ENCODE data around the gene CPSF2.

The CPSF2 gene

DNA sequence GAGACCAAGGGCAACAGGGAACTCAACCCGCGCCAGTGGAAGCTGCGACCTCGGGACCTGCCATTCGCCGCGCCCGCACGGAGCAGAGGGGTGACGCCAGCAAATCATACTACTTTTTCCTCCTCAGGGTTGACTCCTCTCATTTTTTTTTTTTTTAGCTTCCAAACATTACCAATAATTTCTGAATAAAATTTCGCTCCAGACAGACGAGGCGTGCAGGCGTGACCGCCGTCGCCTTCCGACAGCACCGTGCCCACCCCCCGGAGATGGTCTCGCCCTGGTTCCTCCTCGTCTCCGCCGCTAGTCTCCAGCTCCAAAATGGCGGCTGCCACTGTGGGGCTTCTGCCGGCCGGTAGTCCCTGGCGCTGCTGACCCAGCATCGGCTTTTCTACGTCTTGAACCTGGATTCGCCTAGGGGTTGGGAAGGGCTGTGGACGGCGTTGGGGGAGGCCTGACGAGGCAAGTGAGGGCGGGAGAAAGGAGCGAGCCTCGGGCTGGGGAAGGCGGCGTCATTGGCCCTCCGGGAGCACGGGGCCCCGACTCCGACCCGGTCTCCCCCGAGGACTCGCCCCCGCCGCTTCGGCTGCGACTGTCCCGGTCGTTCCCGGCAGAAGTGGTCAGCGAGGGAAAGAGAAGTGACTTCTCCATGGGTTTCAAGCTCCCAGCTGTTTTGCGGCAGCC lies at the start of gene CPSF2, which contains the start of gene NDUFB1:
Gene CPSF2 (plus strand): TSS at position 300 of the 681 bp plus-strand sequence. CDS start 9,016 bp downstream, outside the sequence.
Gene NDUFB1 (minus strand): TSS at position 37 of the 681 bp plus-strand sequence. CDS start 4,069 bp downstream, outside the sequence.
- DNase-seq = peak; percentile 87 to 96 (median 95)

DNA sequence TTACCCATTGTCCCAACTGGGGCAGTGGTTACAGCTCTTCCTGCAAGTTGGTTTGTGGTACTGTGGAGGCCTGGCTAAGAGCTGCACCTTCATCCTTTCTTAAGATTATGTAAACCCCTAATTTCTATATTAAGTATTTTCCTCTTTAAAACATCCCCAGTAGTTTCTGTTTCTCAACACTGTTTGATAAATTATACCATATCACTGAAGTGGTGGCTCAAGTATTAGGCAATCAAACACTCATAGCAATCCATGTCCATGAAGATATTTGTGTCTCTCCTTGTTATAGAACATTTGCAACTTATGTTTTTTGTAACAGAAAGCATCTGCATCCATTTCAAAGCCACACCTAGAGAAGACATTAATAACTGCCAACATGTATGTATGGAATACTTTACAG lies 47.2 kb upstream of the CPSF2 start:
- DNase-seq = no peak

DNA sequence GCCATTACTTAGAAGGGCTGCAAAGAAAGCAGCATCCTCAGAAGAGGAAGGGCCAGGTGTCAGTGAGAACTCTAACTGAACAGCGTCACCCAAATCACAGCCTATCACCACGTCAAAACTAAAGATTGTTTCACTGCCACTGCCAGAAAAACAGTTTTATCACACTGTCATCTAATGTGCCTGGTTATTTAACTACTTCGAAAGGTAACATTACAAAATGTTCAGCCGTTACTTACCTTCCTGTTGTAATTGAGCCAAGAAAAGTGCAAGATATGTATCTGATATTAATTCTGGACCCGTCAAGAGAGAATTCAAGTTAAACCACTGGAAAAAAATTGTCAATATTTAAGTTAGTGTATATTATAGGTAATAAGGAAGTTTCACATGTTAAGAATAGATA lies 33.3 kb upstream of the CPSF2 start:
- no peak for DNase-seq

DNA sequence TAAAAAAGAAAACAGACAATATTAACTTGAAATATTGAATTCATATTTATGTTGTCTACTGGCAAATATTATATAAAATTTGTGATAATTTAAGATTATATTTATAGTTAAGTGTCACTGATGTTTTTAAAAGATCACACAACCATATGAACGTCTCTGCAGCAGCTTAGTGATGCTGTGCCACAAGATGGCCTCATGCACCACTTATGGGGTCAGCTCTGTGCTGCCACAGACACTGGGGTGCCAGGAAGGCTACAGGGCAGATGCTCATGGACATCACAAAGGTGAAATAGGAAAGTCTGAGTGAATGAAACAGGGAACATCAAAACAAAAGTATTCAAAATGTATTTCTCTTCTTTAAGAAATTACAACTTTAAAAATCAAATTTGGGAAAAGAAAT lies 28.4 kb upstream of the CPSF2 start:
- peak in 2 of 3 experiments; percentile 6 to 28 for DNase-seq

DNA sequence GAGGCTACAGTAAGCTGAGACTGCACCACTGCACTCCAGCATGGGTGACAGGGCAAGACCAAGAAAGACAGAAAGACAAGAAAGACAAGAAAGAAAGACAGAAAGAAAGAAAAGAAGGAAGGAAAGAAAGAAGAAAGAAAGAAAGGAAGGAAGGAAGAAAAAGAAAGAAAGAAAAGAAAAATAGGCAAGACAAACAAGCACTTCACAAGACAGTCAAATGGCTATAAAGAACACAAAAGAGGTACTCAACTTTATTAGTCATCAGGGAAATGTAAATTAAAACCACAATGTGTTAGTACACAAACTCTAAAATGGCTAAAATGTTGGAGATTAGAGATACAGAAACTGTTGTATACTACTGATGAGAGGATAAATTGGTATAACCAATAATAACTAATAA lies 22.0 kb upstream of the CPSF2 start:
- DNase-seq = no peak

DNA sequence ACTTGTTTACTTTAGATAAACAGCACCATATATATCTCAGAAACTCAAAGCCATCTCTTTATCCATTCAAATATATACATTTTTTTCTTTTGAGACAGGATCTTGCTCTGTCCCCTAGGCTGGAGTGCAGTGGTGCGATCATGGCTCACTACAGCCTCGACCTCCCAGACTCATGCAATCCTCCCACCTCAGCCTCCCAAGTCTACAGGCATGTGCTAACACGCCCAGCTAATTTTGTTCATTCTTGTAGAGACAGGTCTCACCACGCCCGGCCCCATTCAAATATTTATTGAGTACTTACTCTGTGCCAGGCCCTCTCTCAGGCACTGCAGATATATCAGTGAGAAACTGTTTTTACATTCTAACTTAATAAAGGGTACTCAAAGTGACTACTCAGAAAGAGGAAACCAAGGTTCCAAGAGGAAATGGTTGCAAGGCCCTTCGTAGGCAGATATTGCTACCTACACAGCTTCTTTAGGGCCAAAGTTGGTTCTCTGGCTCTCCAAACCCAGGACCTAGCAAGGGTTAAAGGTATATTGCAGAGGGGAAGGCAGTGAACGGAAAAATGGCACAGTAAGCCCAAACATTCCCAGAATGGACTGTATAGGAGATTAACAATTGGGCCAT lies 18.3 kb upstream of the CPSF2 start:
- no peak for DNase-seq

DNA sequence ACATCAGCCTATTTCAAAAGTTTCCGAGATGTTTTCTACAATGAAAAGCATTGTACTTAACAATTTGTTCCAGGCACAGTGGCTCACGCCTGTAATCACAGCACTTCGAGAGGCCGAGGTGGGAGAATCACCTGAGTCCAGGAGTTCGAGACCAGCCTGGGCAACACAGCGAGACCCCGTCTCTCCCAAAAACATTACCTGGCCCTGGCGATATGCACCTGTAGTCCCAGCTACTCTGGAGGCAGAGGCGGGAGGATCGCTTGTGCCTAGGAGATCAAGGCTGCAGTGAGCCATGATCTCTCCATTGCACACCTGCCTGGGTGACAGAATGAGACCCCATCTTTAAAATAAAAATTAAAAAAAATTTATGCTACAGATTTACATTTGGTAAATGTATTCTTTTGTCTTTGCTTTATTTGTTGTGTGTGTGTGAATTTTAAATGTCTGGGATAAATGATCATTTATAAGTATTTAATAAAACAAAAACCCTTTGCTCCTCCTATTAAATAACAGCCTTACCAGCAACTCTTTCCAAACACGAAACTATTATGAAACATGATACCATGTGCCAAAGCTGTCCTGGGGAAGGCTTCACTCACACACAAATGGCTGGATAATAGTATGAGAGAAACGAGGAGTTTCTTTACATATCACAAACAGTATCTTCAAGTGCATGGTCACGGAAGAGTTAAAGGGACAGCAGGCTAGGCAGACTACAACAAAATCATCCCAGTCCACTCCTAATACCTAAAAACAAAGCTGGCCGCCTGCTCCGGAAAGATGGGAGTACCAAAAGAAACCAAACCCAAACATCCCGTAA lies 16.5 kb upstream of the CPSF2 start:
- DNase-seq = no peak

DNA sequence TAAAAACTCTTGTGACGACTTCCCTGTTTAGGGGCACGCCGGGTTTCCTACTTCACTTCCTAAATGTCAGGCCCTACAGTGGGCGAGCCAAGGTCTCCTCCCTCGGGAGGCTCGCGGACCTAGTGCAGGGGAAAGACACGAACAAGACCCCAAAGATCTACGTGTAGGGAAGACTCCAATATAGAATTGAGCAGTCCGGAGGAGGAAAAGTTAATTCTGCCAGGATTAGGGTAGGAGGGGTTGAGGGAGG lies 16.0 kb upstream of the CPSF2 start:
- DNase-seq = no peak

DNA sequence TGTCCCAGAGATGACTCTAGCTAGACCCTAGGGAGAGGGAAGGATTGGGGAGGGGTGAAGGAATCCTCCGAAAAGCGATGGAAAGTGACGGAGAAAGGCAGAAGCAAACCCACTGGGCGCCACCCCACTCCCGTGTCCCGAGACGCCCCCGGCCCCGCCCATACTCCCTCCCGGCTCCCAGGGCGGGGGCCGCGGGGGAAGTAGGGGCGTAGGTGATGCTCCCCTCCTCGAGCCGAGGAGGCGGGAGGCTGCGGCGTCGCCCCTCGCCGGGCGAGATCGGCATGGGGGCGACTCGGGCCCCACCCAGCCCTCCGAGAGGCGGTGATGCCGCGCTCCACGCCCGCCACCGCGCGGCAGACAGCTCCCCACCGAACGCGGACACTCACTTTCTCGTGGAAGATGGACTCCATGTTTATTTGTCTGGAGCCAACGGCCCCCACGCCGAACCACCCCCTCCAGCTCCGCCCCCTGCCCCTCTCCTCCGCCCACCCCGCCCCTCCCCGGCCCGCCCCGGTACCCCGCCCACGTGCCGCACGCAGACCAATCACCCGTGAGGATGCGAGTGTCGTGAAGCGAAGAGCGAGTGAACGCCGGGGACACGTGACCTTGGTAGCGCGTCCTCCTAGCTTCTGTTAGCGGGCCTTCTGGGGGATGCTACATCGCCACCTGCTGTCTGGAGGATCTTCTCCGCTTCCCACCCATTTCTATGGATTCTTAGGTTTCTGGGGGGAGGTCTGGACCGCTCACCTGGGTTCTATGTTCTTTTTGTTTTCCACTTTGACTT lies 15.4 kb upstream of the CPSF2 start, which contains the start of gene ATXN3:
Gene ATXN3 (minus strand): TSS at position 440 of the 784 bp plus-strand sequence. CDS start 30 bp downstream, at position 410.
- peak; percentile 97 to 99 (median 99) for DNase-seq

DNA sequence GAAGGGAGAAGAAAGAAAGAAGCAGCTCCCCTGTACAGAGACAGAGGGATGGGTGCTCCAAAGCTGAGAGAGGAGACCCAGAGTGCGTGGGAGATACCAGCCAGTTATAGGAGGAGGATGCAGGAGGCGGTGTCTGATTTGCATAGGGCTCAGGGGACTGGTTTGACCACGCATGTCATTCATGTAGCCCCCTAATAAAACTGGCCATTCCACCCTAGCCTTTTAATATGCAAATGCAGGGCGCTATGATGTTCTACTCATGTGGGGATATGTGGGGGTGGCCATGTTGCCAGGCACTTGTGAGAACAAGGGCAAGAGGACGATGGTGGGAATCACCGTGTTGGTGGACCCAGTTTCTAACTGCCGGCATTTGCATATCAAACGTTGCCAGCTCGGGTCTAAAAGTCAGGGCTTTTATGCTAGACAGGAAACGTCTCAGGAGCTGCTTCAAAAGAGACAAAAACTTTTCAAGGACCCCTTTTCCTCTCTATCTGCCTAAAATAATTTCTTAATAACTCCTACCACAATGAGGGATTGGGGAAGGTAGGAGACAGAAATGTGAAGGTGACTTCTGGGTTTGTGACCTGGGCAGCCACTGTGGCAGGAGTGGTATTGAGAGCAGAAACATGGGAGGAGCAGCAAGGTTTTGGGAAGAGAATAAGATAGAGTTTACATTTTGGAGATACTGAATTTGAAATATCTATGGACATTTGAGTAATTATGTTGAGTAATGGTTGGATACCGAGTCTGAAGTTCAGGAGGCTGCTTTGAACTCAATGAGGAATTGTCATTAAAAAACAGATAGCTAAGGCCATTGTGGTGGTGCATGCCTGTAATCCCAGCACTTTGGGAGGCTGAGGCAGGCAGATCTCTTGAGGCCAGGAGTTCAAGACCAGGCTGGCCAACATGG lies 13.2 kb upstream of the CPSF2 start:
- DNase-seq = no peak

DNA sequence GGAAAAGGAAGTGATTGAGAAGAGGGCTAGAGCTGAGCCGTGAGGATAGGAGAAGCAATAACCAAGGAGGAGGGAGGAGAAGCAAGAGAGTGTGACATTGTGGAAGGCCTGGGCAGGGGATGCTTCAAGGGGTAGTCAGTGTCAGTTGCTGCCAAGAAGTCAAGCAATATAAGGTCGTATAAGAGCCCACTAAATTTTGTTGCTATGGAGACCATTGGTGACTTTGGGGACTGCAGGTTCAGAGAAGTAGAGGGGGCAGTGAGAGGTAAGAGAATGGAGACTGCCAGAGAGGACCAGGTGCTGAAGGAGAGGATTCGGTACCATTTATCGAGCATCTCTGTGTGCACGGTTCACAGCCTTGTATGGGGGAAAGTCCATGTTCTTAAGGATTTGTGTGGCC lies 12.3 kb upstream of the CPSF2 start:
- no peak for DNase-seq

DNA sequence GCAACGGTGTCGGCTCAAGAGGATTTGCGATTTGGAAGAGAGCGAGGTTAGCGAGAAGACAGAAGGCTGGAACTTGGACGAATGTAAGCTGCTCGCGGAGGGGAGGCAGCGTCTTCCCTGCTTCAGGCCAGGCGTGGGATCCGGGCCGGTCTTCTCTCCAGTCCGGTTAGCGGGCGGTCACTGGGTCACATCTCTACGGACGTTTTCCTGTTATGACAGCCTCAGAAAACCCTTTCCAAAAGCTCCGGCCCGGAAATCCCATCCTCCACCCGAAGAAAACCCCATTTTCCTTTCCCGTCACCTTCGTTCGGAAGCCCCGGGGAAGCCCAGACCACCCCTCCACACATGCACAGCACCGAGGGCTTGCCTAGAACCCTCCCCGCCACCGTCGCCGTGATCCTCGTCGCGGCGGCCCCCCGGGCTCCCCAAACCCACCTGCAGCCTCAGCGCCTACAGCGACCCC lies 531 bp upstream of the CPSF2 start:
- peak; percentile 30 to 87 (median 83) for DNase-seq

DNA sequence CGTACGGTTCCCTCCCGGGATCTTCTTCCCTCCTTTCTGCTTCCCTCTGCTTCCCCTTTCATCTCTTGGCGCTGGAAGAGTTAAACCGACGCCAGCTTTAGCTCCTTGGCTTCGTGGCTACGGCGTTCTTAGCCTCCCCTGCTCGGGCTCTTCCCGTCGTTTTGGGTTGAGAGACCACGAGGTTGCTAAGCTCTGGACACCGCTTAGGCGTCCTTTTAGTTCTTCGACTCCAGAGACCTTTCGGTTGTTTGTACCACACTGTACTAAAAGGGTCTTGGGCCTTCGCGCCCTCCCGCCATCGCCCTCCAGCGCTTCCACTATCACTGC lies 545 bp downstream of the CPSF2 start:
- DNase-seq = peak; percentile 38 to 86 (median 83)

DNA sequence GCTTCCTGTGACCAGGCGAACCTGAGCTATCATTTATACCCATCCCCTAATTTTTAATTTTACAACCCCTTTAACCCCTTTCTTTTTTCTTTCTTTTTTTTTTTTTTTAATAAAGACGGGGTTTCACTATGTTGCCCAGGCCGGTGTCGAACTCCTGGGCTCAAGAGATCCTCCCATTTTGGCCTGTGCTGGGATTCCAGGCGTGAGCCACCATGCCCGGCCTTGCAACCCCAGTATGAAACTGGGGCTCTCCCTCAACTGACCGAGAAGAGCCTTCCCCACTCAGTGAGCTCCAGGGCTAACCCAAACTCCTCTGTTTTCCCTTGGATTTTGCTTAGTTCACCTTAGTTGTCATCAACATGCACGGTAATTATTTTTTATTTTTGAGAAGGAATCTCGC lies 992 bp downstream of the CPSF2 start:
- DNase-seq = no peak

DNA sequence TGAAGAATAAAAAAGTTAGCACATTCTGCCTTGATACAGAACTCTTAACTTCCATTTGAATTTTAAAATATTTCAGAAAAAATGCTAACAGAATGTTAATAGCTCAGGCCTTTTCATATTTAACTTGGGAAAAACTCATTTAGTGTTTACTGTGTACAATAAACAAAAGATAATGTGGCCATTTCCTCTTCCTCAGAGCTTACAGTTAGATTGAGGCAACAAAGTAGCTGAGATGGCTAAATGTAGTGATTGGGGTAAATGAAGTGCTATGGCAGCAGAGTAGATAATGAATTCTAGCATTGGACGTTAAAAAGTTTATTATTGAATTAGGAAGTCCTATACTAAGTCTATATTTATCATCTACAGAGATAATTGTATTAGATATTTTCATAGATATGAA lies 12.7 kb downstream of the CPSF2 start:
- DNase-seq = no peak

DNA sequence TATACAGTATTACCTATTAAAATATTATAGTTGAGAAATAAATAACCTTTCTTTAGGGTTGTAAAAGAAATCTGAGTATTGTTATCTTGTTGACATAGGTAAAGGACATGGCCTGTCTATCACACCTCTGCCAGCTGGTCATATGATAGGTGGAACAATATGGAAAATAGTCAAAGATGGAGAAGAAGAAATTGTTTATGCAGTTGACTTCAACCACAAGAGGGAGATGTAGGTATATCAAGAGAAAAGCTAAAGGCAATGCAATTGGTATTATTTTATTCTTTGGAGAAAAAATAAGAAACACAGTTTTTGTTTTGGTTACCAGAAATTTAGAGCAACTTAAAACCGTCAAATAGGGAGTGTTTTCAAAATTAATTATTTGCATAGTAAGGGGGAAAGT lies 13.5 kb downstream of the CPSF2 start:
- peak in 2 of 3 experiments; percentile 23 to 72 for DNase-seq

DNA sequence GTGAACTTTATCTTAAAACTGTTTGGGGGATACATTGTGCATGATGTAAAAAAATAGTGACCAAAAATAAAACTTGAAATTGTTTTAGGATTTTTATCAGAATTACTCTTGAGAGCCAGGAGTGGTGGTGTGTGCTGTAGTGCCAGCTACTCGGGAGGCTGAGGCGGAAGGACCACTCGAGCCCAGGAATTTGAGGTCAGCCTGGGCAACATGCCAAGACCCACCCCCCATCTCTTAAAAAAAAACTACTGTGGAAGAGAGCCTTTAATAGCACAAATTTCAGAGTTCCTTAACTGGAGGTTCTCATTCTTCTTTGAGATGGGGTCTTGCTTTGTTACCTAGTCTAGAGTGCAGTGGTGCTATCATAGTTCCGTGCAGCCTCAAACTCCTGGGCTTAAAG lies 21.5 kb downstream of the CPSF2 start:
- DNase-seq = no peak

DNA sequence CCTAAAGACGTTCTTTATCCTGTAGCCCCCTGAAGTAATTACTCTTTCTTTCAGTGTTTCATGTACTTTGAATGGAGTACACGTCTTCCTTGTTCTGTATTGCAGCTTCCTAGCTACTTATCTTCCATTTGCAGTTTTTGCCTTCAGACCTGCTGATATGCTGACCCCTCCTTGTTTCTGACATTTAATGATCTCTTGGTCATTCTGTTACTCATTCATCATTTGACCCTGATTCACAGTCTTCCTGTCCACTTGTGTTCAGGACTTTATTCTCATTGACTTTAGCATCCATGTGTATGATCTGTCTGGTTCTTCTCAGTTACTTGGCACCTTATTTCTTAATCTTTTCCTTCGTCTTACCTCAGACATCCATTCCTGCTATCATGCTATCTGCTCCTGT lies 22.2 kb downstream of the CPSF2 start:
- DNase-seq = no peak

DNA sequence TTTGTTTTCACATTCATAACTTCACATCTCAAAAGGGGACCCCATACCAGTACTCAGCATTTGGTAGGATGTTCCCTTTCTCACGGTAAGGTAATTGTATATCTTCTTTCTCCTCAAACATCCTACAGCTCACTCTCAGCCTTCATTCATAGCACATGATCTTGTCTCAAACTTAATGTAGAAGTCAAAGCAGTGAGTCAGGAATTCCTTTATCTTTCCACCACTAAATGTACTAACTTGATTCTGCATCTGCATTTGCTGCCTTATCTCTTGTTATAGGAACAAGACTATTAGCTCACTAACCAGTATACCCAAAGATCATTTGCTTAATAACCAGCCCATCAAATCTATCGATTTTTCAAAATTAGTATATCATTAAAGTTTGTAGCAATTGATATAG lies 22.9 kb downstream of the CPSF2 start:
- DNase-seq = no peak

DNA sequence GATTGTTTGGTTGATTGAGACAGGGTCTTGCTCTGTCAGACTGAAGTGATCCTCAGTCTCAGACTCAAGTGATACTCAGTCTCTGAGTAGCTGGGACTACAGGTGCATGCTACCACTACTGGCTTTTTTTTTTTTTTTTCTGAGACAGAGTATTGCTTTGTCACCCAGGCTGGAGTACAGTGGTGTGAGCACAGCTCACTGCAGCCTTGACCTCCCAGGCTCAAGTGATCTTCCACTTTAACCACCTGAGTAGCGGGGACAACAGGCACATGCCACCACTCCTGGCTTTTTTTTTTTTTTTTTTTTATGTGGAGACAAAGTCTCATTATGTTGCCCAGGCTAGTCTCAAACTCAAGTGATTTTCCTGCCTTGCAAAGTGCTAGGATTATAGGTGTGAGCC lies 31.8 kb downstream of the CPSF2 start:
- peak in 2 of 3 experiments; percentile 26 to 39 for DNase-seq

DNA sequence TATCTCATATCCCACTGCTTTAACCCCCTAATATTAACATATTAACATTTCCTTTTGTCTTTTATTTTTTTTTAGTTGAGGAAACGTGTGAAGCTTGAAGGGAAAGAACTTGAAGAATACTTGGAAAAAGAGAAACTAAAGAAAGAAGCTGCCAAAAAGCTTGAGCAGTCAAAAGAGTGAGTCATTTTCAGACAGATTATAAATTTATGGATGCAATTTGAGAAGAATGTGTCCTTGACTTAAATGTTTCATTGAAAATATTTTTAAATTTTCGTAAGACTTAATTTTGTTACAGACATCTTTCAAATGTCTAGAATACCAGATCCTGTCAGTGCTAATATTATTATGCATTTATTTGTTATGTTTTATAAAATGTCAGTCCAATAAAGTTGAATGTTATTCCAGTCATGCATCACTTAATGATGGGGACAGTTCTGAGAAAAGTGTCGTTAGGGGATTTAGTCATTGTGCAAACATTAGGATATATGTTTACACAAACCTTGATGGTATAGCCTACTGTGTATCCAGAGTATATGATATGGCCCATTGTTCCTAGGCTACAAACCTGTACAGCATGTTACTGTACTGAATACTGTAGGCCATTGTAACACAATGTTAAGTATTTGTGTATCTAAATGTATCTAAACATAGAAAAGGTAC lies 32.6 kb downstream of the CPSF2 start:
- peak in 2 of 3 experiments; percentile 27 to 77 for DNase-seq
